Loucy (cell line): ENCODE data around the gene PDZD11.

Experiments
- H2AFZ ChIP-seq: fragments of 200-600 bp; sonication (generic); 2 replicates; pipeline ENCODE4 v1.6.0; 2016; ENCODE audit warnings: antibody characterized with exemption, mild to moderate bottlenecking, low read length, moderate library complexity
- H3F3A ChIP-seq: fragments of 200-600 bp; 2 replicates; pipeline ENCODE4 v1.6.0; 2016; ENCODE audit warnings: antibody characterized with exemption, low read depth, mild to moderate bottlenecking
- H3K27me3 ChIP-seq: fragments of 200-600 bp; sonication (generic); 2 replicates; pipeline ENCODE4 v1.6.1; 2014; ENCODE audit warnings: low read length, mild to moderate bottlenecking; ENCODE audit not compliant: insufficient read depth, poor library complexity, severe bottlenecking
- H3K36me3 ChIP-seq: fragments of 200-600 bp; sonication (generic); 2 replicates; pipeline ENCODE4 v1.6.1; 2016; ENCODE audit warnings: low read length; ENCODE audit not compliant: insufficient read depth
- H3K4me1 ChIP-seq: fragments of 200-600 bp; sonication (generic); 2 replicates; pipeline ENCODE4 v1.5.1; 2014; ENCODE audit warnings: low read length, mild to moderate bottlenecking; ENCODE audit not compliant: insufficient read depth, poor library complexity, severe bottlenecking
- H3K4me2 ChIP-seq: fragments of 200-600 bp; sonication (generic); 2 replicates; pipeline ENCODE4 v1.6.0; 2014; ENCODE audit warnings: antibody characterized with exemption, low read length, low read depth, mild to moderate bottlenecking; ENCODE audit not compliant: poor library complexity, severe bottlenecking
- H3K4me3 ChIP-seq: fragments of 200-600 bp; sonication (generic); 2 replicates; pipeline ENCODE4 v1.5.1; 2014; ENCODE audit warnings: low read length, mild to moderate bottlenecking, mixed read lengths; ENCODE audit not compliant: poor library complexity, severe bottlenecking
- H3K79me2 ChIP-seq: fragments of 200-600 bp; sonication (generic); 2 replicates; pipeline ENCODE4 v1.6.1; 2014; ENCODE audit warnings: low read length; ENCODE audit not compliant: insufficient read depth
- H3K9ac ChIP-seq: fragments of 200-600 bp; sonication (generic); 2 replicates; pipeline ENCODE4 v1.6.0; 2014; ENCODE audit warnings: mild to moderate bottlenecking, low read depth, low read length, moderate library complexity; ENCODE audit not compliant: poor library complexity, severe bottlenecking
- H3K9me2 ChIP-seq: fragments of 200-600 bp; sonication (generic); replicated peaks from 2 replicates; pipeline ENCODE4 v1.6.1; 2016; ENCODE audit warnings: low read depth, low read length, mixed read lengths
- H3K9me3 ChIP-seq: fragments of 200-600 bp; sonication (generic); 2 replicates; pipeline ENCODE4 v1.6.1; 2014; ENCODE audit warnings: mild to moderate bottlenecking, antibody characterized with exemption, low read length, low read depth; ENCODE audit not compliant: insufficient read depth
- H4K20me1 ChIP-seq: fragments of 200-600 bp; sonication (generic); 2 replicates; pipeline ENCODE4 v1.6.0; 2014; ENCODE audit warnings: antibody characterized with exemption, low read length, mild to moderate bottlenecking; ENCODE audit not compliant: insufficient read depth, poor library complexity, severe bottlenecking
- EZH2phosphoT487 ChIP-seq: fragments of 200-600 bp; IDR thresholded peaks from 2 replicates; pipeline ENCODE4 v1.6.1; 2018; ENCODE audit warnings: antibody characterized with exemption, mild to moderate bottlenecking, moderate library complexity, borderline replicate concordance
- TF ChIP-seq, protein P1 (sequence below): fragments of 200-600 bp; sonication (generic); conservative IDR thresholded peaks from 2 replicates; pipeline ENCODE4 v1.5.1; 2014; ENCODE audit warnings: mild to moderate bottlenecking, antibody characterized with exemption, low read length

PDZD11 gene, protein sequence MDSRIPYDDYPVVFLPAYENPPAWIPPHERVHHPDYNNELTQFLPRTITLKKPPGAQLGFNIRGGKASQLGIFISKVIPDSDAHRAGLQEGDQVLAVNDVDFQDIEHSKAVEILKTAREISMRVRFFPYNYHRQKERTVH

DNA sequence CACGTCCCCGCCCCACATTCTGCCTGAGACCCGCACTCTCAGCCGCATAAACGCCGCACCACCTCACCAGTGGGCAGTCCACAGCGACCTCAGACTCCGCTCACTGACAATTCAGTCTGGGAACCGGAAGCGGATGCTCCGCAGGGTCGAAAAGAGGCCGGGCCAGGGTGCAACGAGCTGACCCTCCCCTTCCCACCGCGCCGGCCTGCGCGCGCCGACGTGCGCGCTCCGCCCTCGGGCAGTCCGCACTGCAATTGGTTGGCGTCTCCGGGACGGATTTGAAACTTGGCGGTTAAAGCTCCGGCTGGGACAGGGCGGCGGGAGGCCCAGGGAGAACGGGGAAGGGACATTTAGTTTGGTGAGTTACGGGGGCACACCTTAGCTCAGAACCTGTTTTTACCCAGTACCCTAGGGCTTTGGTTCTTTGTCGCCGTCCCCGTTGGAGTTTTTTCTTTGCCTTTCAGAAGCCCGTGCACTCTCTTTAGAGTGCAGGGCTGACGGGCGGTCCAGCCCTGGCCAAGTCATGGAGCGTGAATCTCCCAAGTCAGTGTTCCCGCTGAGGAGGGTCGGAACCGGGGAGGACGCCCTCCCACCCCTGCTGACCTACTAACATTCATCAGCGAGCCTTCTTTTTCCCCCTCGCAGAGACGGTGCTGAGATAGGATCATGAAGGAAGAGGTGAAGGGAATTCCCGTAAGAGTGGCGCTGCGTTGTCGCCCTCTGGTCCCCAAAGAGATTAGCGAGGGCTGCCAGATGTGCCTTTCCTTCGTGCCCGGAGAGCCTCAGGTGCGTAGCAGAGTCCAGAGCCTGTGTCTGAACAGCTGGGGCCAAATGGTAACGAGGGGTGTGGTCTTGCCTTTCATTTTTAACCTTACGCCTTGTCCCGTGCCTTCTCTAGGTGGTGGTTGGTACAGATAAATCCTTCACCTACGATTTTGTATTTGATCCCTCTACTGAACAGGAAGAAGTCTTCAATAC, at the start of gene PDZD11, which contains the start of gene KIF4A:
TSS of gene PDZD11 (minus strand) at position 135 of the 978 bp plus-strand sequence. CDS start 586 bp downstream, outside the sequence.
TSS of gene KIF4A (plus strand) at position 312 of the 978 bp plus-strand sequence. CDS start at position 667, 355 bp downstream.
- H4K20me1 ChIP-seq = no peaks in the 10 kb centered on the region
- peak within 1 kb of the TSS; percentile 88 for H2AFZ ChIP-seq
- peaks cover 55% of the 10 kb centered on the region for H3K79me2 ChIP-seq

DNA sequence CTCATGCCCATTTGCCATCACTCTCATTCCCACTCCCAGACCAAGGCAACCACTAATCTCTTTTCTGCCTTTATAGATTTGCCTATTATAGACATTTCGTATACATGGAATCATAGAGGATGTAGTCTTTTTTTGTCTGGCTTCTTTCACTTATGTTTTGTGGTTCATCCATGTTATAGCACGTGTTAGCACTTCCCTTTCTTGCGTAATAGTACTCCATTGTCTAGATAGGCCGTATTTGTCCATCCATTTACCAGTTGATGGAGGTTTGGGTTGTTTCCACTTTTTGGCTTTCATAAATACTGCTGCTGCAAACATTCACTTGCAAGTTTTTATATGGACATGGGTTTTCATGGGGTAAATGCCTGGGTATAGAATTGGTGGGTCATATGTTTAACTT, 48.6 kb upstream of the PDZD11 start:
- TF ChIP-seq, protein P1, sequence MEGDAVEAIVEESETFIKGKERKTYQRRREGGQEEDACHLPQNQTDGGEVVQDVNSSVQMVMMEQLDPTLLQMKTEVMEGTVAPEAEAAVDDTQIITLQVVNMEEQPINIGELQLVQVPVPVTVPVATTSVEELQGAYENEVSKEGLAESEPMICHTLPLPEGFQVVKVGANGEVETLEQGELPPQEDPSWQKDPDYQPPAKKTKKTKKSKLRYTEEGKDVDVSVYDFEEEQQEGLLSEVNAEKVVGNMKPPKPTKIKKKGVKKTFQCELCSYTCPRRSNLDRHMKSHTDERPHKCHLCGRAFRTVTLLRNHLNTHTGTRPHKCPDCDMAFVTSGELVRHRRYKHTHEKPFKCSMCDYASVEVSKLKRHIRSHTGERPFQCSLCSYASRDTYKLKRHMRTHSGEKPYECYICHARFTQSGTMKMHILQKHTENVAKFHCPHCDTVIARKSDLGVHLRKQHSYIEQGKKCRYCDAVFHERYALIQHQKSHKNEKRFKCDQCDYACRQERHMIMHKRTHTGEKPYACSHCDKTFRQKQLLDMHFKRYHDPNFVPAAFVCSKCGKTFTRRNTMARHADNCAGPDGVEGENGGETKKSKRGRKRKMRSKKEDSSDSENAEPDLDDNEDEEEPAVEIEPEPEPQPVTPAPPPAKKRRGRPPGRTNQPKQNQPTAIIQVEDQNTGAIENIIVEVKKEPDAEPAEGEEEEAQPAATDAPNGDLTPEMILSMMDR = no peak
- no peak for TF ChIP-seq EZH2phosphoT487
- Histone ChIP-seq H3K27me3 (no peaks in the 10 kb centered on the region), H3K9me3 (no peaks in the 10 kb centered on the region), H3K4me3 (no peak overlapping the region), H3K9me2 (no peaks in the 10 kb centered on the region), H2AFZ (no peak overlapping the region), H4K20me1 (no peaks in the 10 kb centered on the region), H3K4me2 (no peak overlapping the region), H3K4me1 (no peaks in the 10 kb centered on the region), H3F3A (no peaks in the 10 kb centered on the region), H3K9ac (no peak overlapping the region), H3K79me2 (no peaks in the 10 kb centered on the region), H3K36me3 (peaks cover 52% of the 10 kb centered on the region; the same call in 1 of the 2 replicates)

More for the DNA sequence above, at the start of gene PDZD11, which contains the start of gene KIF4A:
- H3K27me3 ChIP-seq = no peaks in the 10 kb centered on the region
- no peaks in the 10 kb centered on the region for H3K9me3 ChIP-seq
- TF ChIP-seq, protein P1 = no peak
- no peak for TF ChIP-seq EZH2phosphoT487
- no peaks in the 10 kb centered on the region for H3F3A ChIP-seq
- no peaks in the 10 kb centered on the region for H3K36me3 ChIP-seq
- H3K4me2 ChIP-seq = peak within 1 kb of the TSS; percentile 90
- peaks cover 18% of the 10 kb centered on the region for H3K4me1 ChIP-seq
- peak within 1 kb of the TSS; percentile 94 for H3K4me3 ChIP-seq
- peak within 1 kb of the TSS; percentile 85 for H3K9ac ChIP-seq
- no peaks in the 10 kb centered on the region for H3K9me2 ChIP-seq

DNA sequence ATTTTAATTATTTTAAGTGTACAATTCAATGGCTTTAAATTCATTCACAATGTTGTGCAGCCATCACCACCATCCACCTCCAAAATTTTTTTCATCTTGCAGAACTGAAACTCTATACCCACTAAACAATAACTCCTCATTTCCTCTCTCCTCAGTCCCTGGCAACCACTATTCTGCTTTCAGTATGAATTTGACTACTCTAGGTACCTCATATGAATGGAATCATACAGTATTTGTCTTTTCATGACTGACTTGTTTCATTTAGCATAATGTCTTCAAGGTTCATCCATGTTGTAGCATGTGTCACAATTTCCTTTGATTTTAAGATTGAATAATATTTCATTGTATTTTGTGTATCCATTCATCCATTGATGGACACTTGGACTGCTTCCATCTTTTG, 47.0 kb upstream of the PDZD11 start:
- H3K4me2 ChIP-seq = no peak overlapping the region
- no peak overlapping the region for H3K9ac ChIP-seq
- H3K9me3 ChIP-seq = no peaks in the 10 kb centered on the region
- TF ChIP-seq EZH2phosphoT487 = no peak
- no peaks in the 10 kb centered on the region for H4K20me1 ChIP-seq
- H3K4me3 ChIP-seq = no peak overlapping the region
- H3K9me2 ChIP-seq = no peaks in the 10 kb centered on the region
- H3F3A ChIP-seq = no peaks in the 10 kb centered on the region
- no peaks in the 10 kb centered on the region for H3K4me1 ChIP-seq
- no peak overlapping the region for H2AFZ ChIP-seq
- H3K36me3 ChIP-seq = peaks cover 49% of the 10 kb centered on the region; the same call in 1 of the 2 replicates
- no peaks in the 10 kb centered on the region for H3K79me2 ChIP-seq
- H3K27me3 ChIP-seq = no peaks in the 10 kb centered on the region
